ENCODE data around the gene DACH1.

DNA sequence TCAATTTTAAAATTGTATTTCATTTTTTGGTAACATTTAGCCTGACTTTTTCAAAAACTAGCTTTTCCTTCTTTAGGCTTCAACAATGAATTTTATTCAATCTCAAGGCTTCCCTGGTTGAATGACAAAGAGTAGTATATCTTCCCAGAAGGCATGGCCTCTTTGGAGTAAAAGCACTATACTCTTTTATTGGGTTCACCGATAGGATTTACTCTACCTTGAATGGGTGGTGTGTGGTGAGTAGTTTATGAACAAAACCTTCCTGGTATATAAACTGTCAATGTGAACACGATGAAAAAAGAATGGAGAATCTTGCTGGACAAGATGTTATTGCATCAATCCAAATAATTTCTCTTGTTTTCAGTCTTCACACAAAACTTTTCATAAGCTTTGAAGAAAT, 167.7 kb downstream of the DACH1 start:
- TF ChIP-seq ZFX (IDR thresholded peaks at IDR 0.05) (no peak), CTCF (conservative IDR thresholded peaks at IDR 0.05) (no peak)
